Endothelial cell (in vitro differentiated cells): ENCODE measurements around the gene FAM9B. TPM values are rescaled to one million over a fixed set of nuclear protein-coding genes. Genes with fewer than 3 reads are reported as not detected.

Source experiments
- DNase-seq: peaks from one replicate; pipeline ENCODE4 v3.0.0; 2021; ENCODE audit warnings: low spot score
- H3K27ac Mint-ChIP-seq: one replicate; pipeline ENCODE4 v1.8.0; 2021; ENCODE audit warnings: mixed read lengths, inconsistent platforms; ENCODE audit not compliant: unreplicated experiment
- H3K27me3 Mint-ChIP-seq: one replicate; pipeline ENCODE4 v1.8.0; 2021; ENCODE audit warnings: mild to moderate bottlenecking, moderate library complexity, mixed read lengths, inconsistent platforms; ENCODE audit not compliant: unreplicated experiment
- H3K36me3 Mint-ChIP-seq: one replicate; pipeline ENCODE4 v1.8.0; 2021; ENCODE audit warnings: mild to moderate bottlenecking, low read depth, mixed read lengths, inconsistent platforms; ENCODE audit not compliant: unreplicated experiment
- H3K4me1 Mint-ChIP-seq: one replicate; pipeline ENCODE4 v1.8.0; 2021; ENCODE audit warnings: mild to moderate bottlenecking, mixed read lengths, inconsistent platforms; ENCODE audit not compliant: unreplicated experiment
- H3K4me3 Mint-ChIP-seq: one replicate; pipeline ENCODE4 v1.8.0; 2021; ENCODE audit warnings: mild to moderate bottlenecking, mixed read lengths, inconsistent platforms; ENCODE audit not compliant: unreplicated experiment
- H3K9me3 Mint-ChIP-seq: one replicate; pipeline ENCODE4 v1.8.0; 2021; ENCODE audit warnings: mixed read lengths, inconsistent platforms; ENCODE audit not compliant: unreplicated experiment
- total RNA-seq: library from RNA; stranded (reverse); fragmentation: NEBNext Ultra II Directional; extraction: Animal tissue kit (Norgen Biotek cat#: 25700); gene quantifications from one replicate; pipeline ENCODE4 v1.2.1, GENCODE V29; 2021; ENCODE audit not compliant: unreplicated experiment
- TF ChIP-seq, protein P1 (sequence below): fragments of 200-600 bp; sonication (generic); IDR thresholded peaks from one replicate; pipeline ENCODE4 v1.5.0; 2021; ENCODE audit warnings: antibody characterized with exemption; ENCODE audit not compliant: unreplicated experiment

FAM9B gene
- total RNA-seq, 1 donor from 2014 or later = not detected

DNA sequence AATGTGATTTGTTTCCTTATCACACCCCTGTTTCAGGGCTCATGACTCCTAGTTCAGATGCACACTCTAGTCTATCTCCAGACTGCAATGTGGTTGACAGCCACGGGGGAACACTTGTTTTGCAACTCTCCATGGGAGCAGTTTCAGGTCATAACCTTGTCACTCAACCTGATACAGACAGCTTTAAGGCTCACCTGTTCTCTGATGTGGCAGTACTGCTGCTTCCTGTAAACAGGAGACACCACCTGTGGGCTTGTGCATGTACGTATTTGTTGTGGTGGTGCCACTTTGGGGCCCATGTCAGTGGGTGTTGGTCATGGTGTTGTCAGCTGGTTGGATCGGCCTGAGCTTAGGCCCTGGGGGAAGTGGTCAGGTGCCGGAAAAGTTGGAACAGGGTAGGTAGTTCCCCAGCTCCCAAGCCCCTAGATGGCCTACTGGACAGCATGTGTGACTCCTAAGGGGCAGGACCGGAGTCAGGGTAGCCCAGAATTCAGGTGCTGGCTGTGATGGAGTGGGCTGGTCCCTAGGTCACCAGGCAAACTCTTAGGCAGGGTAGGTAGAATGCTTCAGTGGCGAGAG lies 46.2 kb downstream of the FAM9B start:
- Mint-ChIP-seq H3K27ac (no peak overlapping the region), H3K4me3 (no peak overlapping the region), H3K36me3 (no peaks in the 10 kb centered on the region), H3K27me3 (no peaks in the 10 kb centered on the region), H3K4me1 (no peaks in the 10 kb centered on the region), H3K9me3 (no peaks in the 10 kb centered on the region)
- TF ChIP-seq, protein P1, sequence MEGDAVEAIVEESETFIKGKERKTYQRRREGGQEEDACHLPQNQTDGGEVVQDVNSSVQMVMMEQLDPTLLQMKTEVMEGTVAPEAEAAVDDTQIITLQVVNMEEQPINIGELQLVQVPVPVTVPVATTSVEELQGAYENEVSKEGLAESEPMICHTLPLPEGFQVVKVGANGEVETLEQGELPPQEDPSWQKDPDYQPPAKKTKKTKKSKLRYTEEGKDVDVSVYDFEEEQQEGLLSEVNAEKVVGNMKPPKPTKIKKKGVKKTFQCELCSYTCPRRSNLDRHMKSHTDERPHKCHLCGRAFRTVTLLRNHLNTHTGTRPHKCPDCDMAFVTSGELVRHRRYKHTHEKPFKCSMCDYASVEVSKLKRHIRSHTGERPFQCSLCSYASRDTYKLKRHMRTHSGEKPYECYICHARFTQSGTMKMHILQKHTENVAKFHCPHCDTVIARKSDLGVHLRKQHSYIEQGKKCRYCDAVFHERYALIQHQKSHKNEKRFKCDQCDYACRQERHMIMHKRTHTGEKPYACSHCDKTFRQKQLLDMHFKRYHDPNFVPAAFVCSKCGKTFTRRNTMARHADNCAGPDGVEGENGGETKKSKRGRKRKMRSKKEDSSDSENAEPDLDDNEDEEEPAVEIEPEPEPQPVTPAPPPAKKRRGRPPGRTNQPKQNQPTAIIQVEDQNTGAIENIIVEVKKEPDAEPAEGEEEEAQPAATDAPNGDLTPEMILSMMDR = no peak
- DNase-seq = no peak

DNA sequence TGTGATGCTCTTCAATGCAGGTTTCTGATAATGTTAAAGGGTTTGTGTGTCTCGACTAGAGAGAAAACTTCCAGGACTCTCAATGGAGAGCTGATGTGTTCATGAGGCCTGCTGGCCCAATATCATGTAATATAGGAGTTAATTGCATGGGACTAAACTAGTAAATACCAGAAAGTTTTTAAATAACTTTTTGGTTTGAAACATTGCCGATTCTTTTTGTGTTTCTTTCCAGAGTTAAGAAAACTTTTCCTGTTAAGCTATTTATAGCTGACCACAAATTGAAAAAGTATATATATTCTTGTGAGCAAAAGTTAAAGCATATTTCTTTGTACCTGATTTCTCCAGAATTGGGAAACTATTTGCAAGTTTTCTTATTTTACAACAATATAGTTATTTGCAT lies 49.7 kb downstream of the FAM9B start:
- no peaks in the 10 kb centered on the region for H3K36me3 Mint-ChIP-seq
- H3K9me3 Mint-ChIP-seq = no peaks in the 10 kb centered on the region
- no peak overlapping the region for H3K27ac Mint-ChIP-seq
- H3K4me1 Mint-ChIP-seq = no peaks in the 10 kb centered on the region
- H3K4me3 Mint-ChIP-seq = no peak overlapping the region
- TF ChIP-seq, protein P1 = no peak
- no peak for DNase-seq
- no peaks in the 10 kb centered on the region for H3K27me3 Mint-ChIP-seq

DNA sequence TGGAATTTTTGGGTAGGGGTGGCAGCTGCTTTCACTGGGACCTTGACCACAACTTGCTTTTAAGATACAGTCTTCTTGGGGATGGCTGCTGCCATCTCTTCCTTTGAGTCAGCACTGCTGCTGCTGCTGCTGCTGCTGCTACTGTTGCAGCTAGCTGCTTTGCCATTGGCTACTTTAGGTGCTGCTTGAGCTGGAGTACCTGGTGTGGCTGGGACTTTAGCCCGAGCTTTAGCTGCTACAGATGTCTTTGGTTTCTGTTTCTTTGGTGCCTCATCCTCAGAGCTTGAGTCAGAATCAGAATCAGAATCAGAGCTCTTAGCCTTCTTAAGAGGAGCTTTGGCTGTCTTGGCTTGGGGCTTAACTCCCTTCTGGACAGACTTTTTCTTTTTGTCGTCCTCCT lies 52.2 kb downstream of the FAM9B start:
- Mint-ChIP-seq H3K4me1 (no peaks in the 10 kb centered on the region), H3K27ac (no peak overlapping the region), H3K36me3 (no peaks in the 10 kb centered on the region), H3K27me3 (no peaks in the 10 kb centered on the region), H3K9me3 (no peaks in the 10 kb centered on the region), H3K4me3 (no peak overlapping the region)
- no peak for DNase-seq
- TF ChIP-seq, protein P1 = no peak

DNA sequence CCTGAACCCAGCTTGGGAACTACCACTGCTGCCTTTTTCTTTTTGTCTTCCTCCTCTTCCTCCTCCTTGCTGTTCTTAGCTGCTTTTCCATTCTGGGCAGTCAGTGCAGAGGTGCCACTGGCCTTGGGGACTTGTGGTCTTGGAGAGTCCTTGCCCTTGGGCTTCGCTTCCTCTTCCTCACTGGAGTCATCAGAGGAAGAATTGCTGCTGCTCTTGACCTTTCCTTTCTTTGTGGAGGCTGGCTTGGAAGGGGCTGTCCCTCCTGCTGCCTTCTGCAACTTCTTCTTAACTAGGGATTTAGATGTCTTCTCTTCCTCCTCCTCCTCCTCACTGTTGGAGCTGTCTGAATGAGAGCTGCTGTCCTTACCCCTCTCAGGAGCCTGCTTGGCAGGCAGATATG lies 53.2 kb downstream of the FAM9B start:
- TF ChIP-seq, protein P1 = no peak
- Mint-ChIP-seq H3K36me3 (no peaks in the 10 kb centered on the region), H3K27ac (no peak overlapping the region), H3K27me3 (no peaks in the 10 kb centered on the region), H3K4me1 (no peaks in the 10 kb centered on the region), H3K9me3 (no peaks in the 10 kb centered on the region), H3K4me3 (no peak overlapping the region)
- no peak for DNase-seq

Other genes with a start within 250 kb of the FAM9B start
- gene FAM9A, start 232.7 kb downstream of the FAM9B start, total RNA-seq = not detected